GM19240 (cell line): ENCODE measurements around the gene DENND5A.

Experiments
- DNase-seq: peaks from one replicate; pipeline ENCODE4 v3.0.0; 2011; ENCODE audit warnings: low spot score; ENCODE audit not compliant: insufficient read length

The DENND5A gene

DNA sequence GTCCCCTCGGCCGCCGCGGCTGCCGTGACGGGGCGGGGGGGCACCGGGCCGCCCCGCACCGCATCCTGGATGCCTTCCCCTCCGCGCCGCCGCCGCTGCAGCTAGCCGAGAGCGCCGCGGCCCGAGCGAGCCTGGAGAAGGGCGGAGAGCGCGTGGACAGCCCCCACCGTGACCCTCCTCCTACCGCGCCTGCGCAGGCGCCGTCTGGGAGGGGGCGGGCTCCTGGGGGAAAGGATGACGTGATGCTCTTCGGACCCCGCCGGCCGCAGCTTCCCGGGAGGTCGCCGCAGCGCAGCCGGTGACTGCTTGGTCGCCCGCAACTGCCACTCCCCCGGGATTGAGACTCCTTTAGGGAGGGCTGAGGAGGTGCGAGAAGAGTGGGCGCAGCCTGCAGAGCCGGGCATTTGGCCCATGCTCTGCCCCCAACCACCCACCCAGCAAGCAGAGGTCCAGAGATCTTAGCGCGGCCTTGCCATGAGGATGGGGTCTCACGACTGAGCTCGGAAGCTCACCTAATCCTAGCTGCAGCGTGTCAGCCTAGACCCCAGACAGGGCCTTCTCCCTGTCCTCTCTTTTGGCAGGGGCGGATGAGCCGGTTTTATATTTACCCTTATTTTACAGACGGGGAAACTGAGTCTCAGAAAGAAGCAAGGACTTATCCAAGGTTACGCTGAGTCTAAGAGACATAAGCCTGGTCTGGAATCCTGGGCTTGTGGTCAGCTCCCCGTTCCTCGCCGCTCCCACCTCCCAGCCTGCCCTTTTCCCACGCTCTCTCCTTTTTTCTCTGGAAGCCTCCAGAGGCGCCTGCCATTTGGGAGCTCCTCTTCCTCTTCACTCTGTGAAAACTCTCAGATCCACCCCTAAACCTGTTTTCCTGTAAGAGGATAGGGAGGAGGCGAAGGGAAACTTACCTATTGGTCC, at the start of gene DENND5A:
Gene DENND5A, minus strand, starts transcription at position 140 of the 921 bp plus-strand sequence. CDS start 281 bp downstream, outside the sequence.
- DNase-seq = peak; percentile 51

- peak; percentile 97 for DNase-seq
Observed at GRCh38 chr11:9314291-9315077, 49.3 kb upstream of the DENND5A start, which contains the start of gene TMEM41B. TMEM41B (minus strand) TSS chr11:9314593; CDS start chr11:9314441, 152 bp downstream.

GRCh38 chr11:9313648-9314290, 48.6 kb upstream of the DENND5A start:
- peak; percentile 14 for DNase-seq

- DNase-seq = no peak
Observed at GRCh38 chr11:9310485-9311090, 45.4 kb upstream of the DENND5A start.

DNA sequence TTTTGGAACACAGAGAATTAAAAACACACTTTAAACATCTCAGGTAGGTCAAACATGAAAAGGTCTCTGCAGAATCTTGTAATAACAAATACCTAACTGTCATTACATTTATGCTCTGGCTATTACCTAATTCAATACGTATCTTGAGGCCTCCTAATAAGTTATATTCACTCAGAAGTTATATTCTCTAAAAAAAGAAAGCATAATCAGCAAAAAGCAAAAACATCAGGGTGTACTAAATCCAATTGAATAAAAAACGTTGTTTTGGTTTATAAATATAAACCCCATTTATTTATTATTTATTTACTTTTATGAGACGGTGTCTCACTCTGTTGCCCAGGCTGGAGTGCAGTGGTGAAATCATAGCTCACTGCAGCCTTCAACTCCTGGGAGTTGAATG, 39.0 kb upstream of the DENND5A start:
- no peak for DNase-seq

DNA sequence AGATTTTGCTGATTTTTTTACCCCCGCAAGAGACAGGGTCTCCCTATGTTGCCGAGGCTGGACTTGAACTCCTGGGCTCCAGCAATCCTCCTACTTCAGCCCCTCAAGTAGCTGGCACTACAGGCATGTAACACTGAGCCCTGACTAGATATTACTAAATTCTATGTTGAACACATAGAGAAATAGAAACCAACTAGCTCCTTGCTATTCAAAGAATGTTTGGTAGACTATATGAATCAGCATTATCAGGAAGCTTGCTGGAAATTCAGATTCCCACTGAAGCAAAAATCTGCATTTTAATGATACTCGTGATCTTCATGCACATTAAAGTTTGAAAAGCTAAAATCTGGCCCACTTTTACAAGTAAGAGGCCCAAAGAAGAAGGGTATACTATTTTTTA, 37.3 kb upstream of the DENND5A start:
- no peak for DNase-seq

DNA sequence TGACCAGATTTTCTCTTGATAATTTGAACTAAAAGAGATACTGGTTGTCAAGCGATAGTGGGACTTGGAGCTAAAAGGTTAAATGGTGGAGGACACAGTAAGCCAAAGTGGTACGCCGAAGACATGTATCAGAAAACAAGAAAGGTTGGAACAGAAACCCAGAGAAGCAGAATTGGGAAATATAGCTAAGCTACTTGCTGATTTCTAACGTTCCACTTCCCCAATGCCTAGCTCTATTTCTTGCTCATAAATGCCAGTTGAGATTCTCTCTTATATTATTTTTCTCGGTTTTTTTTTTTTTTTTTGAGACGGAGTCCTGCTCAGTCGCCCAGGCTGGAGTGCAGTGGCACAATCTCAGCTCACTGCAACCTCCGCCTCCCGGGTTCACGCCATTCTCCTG, 36.6 kb upstream of the DENND5A start:
- no peak for DNase-seq

DNA sequence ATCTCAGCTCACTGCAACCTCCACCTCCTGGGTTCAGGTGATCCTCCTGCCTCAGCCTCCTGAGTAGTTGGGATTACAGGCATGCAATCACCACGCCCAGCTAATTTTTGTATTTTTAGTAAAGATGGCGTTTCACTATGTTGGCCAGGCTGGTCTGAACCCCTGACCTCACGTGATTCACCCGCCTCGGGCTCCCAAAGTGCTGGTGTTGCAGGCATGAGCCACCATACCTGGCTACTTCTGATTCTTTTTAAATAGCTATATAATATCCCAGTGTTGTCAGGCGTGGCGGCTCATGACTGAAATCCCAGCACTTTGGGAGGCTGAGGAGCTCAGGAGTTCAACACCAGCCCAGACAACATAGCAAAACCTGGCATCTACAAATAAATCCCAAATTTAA, 28.5 kb upstream of the DENND5A start:
- no peak for DNase-seq

- DNase-seq = no peak
Observed at GRCh38 chr11:9285850-9286587, 20.9 kb upstream of the DENND5A start.

DNA sequence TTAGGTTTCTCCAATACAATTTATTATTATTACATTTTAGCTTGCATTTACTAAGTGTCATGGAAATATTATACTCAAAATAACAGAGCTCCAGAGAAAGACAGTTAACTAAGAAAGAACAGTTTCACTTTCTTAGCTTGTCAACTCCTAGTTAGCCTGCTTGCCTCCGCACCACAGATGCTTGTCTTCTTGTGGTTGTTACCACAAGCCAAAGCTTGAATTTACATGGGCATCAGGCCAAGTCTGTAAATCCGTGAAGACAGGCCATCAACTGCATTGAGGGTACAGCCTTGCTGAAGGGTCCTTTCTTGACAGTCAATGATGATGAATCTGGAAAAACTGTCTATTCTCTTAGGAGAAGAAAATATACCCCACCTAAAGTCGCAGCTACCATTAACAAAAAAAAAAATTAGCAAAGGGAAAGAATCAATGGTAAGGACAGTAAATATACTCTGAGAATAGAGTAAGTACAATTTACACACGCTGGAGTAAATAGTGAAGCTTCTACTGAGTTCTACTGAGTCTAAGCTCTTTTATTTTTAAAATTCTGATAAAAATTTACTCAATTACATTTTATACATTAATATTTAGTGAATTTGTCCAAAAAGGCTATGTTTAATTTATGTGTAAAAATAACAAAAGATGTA, 15.6 kb upstream of the DENND5A start:
- DNase-seq = no peak

GRCh38 chr11:9277176-9277575, 12.0 kb upstream of the DENND5A start:
- no peak for DNase-seq

- no peak for DNase-seq
Observed at GRCh38 chr11:9276571-9276970, 11.4 kb upstream of the DENND5A start.

GRCh38 chr11:9274499-9275258, 9.5 kb upstream of the DENND5A start:
- DNase-seq = no peak

GRCh38 chr11:9273376-9274336, 8.5 kb upstream of the DENND5A start:
- no peak for DNase-seq

DNA sequence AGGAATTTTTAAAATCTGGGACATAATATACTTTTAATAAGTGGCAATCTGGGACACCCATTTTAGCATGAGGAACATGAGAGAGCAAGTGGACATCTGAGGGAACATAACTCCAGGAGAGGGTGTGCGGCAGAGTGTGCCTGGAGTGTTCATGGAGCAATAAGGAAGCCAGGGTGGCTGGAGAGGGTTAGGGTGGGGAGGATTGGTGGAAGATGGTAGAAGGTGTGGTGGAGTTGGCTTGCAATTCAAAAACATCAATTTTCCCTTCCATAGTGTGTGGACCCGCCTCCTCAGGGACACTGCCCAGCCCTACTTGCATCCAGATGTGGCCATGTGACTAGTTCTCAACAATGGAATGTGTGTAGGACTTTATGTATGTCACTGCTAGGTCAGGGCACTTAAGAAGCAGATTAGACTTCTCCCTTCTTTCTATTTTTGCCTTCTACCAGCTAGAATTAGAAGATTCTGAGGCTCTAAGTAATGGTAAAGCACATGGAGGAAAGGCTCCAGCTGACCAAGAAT, 4.4 kb upstream of the DENND5A start:
- no peak for DNase-seq

- DNase-seq = no peak
Observed at GRCh38 chr11:9267680-9268079, 2.5 kb upstream of the DENND5A start.

- no peak for DNase-seq
Observed at GRCh38 chr11:9266926-9267325, 1.8 kb upstream of the DENND5A start.

DNA sequence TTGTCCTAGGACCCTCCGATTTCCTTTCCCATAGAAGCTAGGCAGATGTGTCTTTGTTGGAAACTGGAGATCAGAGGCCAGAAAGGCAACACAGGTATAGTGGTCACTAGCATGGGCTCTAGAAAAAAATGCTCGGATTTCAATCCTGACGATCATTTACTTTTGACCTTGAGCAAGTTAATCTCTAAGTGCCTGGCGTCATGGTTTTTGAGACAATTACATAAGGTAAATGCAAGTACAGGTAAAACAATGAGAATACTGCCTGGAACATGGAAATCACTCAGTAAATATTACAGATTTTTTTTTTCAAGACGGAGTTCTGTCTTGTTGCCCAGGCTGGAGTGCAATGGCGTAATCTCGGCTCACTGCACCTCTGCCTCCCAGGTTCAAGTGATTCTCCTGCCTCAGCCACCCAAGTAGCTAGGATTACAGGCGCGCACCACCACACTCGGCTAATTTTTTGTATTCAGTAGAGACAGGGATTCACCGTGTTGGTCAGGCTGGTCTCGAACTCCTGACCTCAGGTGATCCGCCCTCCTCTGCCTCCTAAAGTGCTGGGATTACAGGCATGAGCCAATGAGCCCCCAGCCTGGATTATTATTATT, 1.1 kb upstream of the DENND5A start:
- no peak for DNase-seq
